Right renal cortex interstitium (tissue), 3 donors: ENCODE data around the gene EHMT1. TPM values are rescaled to one million over a fixed set of nuclear protein-coding genes. Genes with fewer than 3 reads are reported as not detected.
"Not testable (repeated sequence)": the region's sequence is repeated elsewhere in the genome, so short reads cannot be mapped to it uniquely, and the experiment has no call there.

Experiments used
- DNase-seq, 3 donors: peaks; one replicate each; pipeline ENCODE4 v3.0.0-alpha.2; 2013; ENCODE audit warnings: low read depth in 3 of 3, low spot score in 2 of 3
- polyA plus RNA-seq, 3 donors: library from polyadenylated mRNA; unstranded; fragments of 120-200 nt; gene quantifications; one replicate each; pipeline ENCODE4 v1.2.1, GENCODE V29; 2013; ENCODE audit not compliant: insufficient read length in 3 of 3

EHMT1 gene
- polyA plus RNA-seq, 3 donors, result 68.5 to 72.0 (median 70.1) TPM

DNA sequence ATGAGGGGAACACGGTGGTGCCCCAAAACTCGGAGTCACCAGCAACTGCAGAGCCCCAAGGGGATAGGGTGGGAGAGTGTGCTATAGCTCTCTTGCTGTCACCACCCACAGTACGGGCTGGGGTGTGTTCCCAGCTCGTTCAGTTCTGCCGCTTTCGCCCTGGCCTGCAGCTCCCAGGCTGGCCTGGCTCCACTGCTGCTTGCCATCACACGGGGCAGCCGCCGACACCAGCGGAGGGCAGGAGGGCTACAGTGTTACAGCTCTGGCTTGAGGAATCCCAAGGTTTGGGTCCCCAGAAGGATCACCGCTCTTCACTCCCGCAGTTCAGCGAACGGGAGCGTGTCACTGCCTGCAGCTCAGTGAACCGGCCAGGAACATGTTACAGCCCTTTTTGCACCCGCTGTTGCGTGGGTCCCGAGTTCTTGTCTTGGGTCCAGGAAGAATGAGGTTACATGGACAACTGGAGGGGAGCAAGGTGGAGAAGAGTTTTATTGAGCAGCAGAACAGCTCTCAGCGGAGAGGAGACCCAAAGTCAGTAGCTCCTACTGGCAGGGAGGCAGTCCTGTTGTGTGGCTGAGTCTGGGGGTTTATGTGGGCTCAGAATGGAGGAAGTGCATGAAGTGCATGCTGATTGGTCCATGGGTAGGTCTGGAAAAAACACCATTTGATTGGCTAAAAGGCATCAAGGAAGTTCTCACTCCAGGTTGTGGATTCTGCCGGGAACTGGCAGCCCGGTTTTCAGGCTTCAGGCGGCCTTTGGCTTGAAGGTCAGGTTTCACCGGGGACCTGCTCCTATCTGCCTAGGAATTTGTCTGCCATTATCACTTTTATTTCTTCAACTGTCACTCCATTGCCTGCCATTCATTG lies 113.4 kb downstream of the EHMT1 start:
- no peak for DNase-seq

GRCh38 chr9:137733429-137733828 lies 114.6 kb downstream of the EHMT1 start:
- DNase-seq, result no peak

GRCh38 chr9:137734181-137734580 lies 115.4 kb downstream of the EHMT1 start:
- no peak for DNase-seq

DNA sequence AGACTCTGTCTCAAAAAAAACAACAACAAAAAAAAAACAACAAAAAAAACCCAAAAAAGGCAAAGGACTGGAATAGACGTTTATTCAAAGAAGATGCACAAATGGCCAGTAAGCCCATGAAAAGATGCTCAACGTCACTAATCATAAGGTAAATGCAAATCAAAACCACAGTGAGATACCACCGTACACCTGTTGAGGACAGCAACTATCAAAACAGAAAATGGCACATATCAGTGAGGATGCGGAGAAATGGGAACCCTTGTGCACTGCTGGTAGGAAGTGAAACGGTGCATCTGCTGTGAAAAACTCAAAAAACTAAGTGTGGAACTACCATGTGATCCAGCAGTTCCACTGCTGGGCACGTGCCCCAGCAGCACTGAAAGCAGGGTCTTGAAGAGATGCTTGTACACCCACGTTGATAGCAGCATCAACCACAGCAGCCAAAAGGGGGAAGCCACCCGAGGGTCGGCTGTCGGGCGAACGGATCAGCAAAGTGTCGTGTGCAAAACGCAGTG lies 119.4 kb downstream of the EHMT1 start:
- not testable (repeated sequence) for DNase-seq

DNA sequence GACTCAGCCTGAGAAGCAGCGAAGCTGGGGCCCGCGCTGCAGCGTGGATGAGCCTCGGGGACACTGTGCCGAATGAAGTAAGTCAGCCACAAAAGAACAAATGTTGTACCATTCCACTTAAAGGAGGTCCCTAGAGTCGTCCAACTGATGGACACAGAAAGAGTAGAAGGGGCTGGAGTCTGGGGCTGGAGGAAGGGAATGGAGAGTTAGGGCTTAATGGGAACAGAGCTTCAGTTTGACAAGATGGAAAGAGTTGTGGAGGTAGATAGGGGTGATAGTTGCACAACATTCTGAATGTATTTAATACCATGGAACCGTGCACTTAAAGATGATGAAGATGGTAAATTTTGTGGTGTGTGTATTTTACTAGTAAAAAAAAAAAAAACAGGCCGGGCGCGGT lies 119.9 kb downstream of the EHMT1 start:
- no peak for DNase-seq

GRCh38 chr9:137739371-137740309 lies 120.8 kb downstream of the EHMT1 start:
- no peak for DNase-seq

DNA sequence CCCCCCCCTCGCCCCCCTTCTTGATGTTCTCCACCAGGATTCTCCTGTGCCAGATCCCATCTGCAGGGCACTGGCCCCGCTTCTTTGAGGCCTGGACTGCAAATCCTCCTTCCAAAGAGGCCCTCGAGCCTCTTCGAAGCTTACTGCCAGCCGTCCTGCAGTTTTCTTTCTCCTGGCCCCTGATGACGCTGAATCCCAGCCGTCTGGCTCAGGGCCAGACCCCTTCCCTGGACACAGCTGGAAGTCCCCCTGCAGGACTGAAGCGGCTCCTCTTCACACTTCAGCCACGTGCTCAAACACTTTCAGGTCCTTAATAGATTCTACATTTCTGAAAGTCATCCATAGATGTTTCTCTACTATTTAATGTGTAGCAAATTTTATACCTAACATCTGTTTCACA lies 121.5 kb downstream of the EHMT1 start:
- peak in 1 of 3 donors; percentile 25 for DNase-seq

- no peak for DNase-seq
Measured at GRCh38 chr9:137741330-137741729, 122.5 kb downstream of the EHMT1 start.

DNA sequence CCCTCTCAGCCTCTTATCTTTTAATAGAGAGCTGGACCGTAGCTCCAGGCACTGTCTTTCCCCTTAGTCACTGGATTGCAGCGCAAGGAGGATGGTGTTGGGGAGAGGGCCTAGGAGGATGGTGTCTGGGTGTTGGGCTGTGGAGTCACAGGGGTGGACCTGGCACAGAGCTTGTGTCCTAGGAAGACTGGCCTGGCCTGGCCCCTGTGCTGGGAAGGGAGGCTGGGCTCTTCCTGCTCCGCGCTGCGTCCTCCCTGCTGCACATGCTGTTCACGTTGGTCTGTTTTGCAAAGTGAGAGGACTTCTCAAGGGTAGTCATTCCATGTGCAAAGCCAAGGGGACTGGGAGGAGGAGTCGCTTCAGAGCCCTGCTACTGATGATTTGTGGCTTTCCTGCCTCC lies 123.9 kb downstream of the EHMT1 start:
- no peak for DNase-seq

GRCh38 chr9:137743695-137744094 lies 124.9 kb downstream of the EHMT1 start:
- DNase-seq, result no peak

DNA sequence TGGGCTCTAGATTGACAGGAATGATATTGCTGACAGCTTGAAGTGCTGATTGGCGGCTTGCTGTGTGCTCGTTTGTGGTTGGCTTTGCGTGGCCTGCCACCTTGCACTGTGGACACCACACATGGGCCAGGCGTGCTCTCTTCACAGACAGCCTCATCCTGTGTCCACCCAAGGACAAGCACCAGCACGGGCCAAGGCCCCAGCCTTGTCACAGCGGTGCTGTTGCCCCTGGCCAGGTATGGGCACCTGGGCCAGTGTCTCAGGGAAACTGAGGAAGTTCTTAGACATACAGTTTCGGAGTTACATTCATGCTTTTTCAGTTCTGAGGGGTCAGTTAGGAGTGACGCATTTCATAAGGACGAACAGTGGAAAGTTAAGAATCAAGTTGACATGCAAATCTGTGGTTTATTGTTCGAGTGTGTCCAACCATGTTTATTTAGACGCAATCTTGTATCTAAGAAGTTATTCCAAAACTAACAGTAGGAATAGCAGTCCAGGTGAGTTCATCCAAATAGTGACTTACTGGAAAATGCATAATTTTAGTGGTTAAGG lies 125.9 kb downstream of the EHMT1 start:
- no peak for DNase-seq

- DNase-seq, result no peak
Measured at GRCh38 chr9:137745541-137745991, 126.8 kb downstream of the EHMT1 start.

- no peak for DNase-seq
Measured at GRCh38 chr9:137748311-137748710, 129.5 kb downstream of the EHMT1 start.

DNA sequence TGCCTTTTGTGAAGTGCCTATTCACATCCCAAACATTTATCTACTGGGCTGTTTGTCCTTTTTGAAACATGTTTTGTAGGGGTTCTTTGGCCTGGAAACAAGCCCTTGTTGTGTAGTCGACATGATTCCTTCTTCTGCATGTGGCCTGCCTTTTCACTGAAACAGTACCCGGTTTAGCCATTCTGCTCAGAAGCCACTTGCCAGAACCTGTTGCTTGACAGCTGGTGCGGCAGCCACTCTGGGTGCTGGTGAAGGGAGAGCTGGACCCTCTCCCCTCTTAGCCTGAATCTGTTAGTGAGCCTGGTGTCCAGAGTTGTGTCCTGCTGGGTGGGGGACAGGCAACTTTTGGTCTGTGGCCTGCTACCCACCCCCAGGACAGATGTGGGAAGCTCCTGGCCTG lies 129.9 kb downstream of the EHMT1 start:
- DNase-seq, result no peak

DNA sequence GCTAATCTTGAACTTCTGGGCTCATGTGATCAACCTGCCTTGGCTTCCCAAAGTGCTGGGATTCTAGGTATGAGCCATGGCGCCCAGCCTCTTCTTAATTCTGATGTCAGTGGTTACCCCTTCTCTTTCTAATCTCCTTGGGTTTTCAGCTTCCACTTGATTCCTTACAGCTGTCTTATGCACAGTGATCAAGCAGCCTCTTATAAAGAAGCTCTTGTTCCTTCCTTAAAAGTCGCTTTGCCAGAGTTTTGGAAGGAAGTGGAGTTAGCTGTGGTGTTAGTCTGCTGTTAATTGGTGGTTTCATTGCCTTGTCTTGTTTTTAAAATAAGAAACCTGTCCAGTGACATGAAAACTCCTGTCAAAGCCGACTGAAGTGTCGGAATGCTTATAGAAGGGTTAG lies 130.7 kb downstream of the EHMT1 start:
- peak in 1 of 3 donors; percentile 16 for DNase-seq

DNA sequence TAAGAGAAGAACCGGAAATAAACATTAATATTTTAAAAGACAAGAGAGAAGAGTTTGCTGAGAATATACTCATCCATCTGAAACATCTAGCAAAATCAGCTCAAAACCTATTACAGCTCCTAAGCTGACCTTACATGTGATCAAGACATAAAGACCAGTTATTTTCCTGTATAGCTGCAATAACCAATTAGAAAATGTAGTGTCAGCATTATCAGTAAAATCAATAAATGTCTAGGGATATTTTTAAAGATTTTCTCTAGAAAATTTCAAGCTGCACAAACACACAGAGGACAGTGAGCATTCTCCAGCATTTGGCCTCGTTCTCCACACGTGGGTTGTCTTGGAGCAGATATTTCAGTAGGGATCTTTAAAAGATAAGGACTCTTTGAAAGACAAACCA lies 131.2 kb downstream of the EHMT1 start:
- DNase-seq, result no peak

- no peak for DNase-seq
Measured at GRCh38 chr9:137750566-137750965, 131.8 kb downstream of the EHMT1 start.

DNA sequence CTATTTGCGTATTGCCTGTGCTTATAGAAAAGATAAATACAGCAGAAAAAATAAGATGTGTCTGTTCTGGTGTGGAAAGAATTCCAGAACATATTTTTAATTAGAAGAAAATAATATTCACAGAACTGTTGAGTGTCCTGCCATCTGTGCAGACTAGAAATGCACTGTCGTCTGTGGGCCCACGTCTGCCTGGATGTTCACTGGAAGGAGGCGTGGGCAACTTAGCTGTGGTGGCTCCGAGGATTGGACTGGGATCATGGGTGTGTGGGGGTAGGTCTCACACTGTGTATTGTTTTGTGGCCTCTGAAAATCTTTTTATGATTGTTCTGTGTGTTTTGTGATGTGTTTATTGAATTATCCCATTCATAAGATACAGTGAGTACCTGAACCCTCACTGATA lies 132.8 kb downstream of the EHMT1 start:
- DNase-seq, result no peak

DNA sequence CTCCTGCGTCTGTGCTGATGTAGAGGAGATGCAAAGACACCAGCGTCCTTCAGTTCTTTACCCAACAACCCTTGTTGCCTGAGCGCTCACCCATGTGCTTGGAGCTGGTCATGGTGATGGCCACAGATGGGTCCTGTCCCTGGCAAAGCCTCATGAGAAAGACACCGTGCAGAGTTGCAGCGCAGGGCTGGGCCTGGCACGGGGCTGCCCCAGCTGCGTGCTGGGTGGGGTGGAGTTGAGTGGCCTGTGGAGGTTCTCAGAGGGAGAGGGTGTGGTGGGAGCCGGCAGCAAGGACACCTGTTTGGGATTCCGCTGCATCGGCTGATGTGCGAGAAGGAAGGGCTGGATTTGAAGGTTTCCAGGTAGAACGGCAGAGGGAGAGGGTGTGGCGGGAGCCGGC lies 133.6 kb downstream of the EHMT1 start:
- DNase-seq, result no peak

GRCh38 chr9:137753192-137753765 lies 134.5 kb downstream of the EHMT1 start:
- DNase-seq, result no peak
